Activated naive CD8-positive, alpha-beta T cell treated with anti-CD3 and anti-CD28 coated beads for 36 hours (primary cell): ENCODE results near the gene STK32C. TPM values are rescaled to one million over a fixed set of nuclear protein-coding genes. Genes with fewer than 3 reads are reported as not detected.

Source experiments
- DNase-seq: peaks from one replicate; pipeline ENCODE4 v3.0.0; 2021
- H3K27ac Mint-ChIP-seq: one replicate; pipeline ENCODE4 v1.8.0; 2022; ENCODE audit warnings: mild to moderate bottlenecking, moderate library complexity, mixed read lengths
- H3K27me3 Mint-ChIP-seq: one replicate; pipeline ENCODE4 v1.8.0; 2022; ENCODE audit warnings: mild to moderate bottlenecking, mixed read lengths
- H3K36me3 Mint-ChIP-seq: one replicate; pipeline ENCODE4 v1.8.0; 2021; ENCODE audit warnings: mild to moderate bottlenecking, mixed read lengths
- H3K4me1 Mint-ChIP-seq: one replicate; pipeline ENCODE4 v1.8.0; 2021; ENCODE audit warnings: mixed read lengths
- H3K4me3 Mint-ChIP-seq: one replicate; pipeline ENCODE4 v1.8.0; 2022; ENCODE audit warnings: mild to moderate bottlenecking, moderate library complexity, mixed read lengths
- H3K9me3 Mint-ChIP-seq: one replicate; pipeline ENCODE4 v1.8.0; 2022; ENCODE audit warnings: mixed read lengths
- total RNA-seq, 2 experiments: library from RNA; stranded (reverse); gene quantifications; one replicate each; pipeline ENCODE4 v1.2.3, GENCODE V29; 2021

STK32C gene
- total RNA-seq, 2 experiments from 2014 or later, result 15.3 to 16.2 TPM

DNA sequence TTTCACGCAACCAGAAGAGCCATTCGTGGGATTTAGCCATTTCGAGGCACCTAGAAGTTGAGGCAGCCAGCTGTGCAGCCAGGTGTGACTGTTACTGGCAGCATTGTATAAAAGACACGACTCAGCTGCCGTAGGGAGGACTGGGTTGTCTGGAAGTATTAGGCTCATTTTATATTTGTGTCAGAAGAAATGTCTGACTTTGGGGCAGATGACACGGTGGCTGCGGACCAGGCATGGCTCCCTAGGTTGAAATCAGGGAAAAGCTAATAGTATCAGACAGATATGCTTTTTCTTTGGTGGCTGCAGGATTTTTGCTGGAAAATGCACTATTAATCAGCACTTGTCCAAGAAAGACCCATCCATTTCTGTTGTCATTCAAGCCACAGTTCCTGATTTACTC lies 125.2 kb downstream of the STK32C start:
- Mint-ChIP-seq H3K36me3 (no peaks in the 10 kb centered on the region), H3K9me3 (no peaks in the 10 kb centered on the region), H3K27me3 (peaks cover 38% of the 10 kb centered on the region), H3K27ac (no peak overlapping the region), H3K4me3 (no peak overlapping the region), H3K4me1 (no peaks in the 10 kb centered on the region)
- no peak for DNase-seq

DNA sequence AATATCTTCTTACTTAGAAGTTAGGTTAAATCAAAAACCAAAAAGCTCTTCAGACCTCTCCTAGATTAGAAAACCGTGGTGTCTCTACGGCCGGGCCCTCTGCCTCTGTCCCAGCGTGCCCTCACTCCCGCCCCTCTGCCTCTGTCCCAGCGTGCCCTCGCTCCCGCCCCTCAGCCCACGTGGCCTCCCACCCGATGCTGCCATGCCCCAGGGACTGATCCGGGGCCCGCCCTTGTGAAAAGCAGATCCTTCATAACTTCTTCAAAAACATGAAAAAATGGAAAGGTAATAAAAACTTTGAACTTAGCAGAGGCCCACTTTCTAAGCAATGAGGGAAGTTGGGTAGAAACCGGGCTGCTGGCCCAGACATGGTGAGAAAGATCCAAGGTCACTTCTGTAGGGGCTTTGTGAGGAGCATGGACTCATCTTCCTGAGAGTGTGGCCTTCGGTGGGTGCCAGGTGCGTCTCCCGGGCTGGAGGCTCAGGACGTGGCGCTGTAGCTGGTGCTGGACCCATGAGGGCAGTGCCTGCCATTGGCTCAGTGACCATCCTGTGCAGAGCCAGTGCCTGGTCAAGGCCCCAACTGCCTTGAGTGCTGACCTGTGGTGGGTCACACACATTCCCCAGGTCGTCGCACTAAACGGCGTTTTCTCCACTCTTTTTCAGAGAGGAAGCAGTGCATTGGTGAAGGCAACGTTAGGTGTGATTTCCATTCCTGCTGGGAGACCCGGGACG lies 125.9 kb downstream of the STK32C start:
- Mint-ChIP-seq H3K9me3 (no peaks in the 10 kb centered on the region), H3K4me3 (no peak overlapping the region), H3K36me3 (no peaks in the 10 kb centered on the region), H3K27me3 (peaks cover 45% of the 10 kb centered on the region), H3K27ac (no peak overlapping the region), H3K4me1 (no peaks in the 10 kb centered on the region)
- DNase-seq, result no peak

DNA sequence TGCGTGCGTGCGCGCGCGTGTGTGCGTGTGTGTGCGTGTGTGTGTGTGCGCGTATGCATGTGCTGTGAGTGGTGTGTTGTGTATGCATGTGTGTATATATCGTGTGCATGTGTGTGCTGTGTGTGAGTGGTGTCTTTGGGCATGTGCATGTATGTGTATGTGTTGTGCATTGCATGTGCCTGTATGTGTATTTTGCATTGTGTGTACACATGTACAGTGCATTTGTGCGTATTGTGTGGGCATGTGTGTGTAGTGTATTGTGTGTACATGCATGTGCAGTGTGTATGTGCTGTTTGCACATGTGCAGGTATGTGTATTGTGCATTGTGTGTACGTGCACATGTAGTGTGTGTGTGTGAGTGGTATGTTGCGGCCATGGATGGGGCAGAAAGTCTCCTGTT lies 127.0 kb downstream of the STK32C start:
- Mint-ChIP-seq H3K4me1 (peaks cover 2% of the 10 kb centered on the region), H3K9me3 (no peaks in the 10 kb centered on the region), H3K36me3 (no peaks in the 10 kb centered on the region), H3K4me3 (no peak overlapping the region), H3K27me3 (peaks cover 54% of the 10 kb centered on the region), H3K27ac (no peak overlapping the region)
- no peak for DNase-seq

- Mint-ChIP-seq H3K27ac (no peak overlapping the region), H3K4me3 (no peak overlapping the region), H3K27me3 (peaks cover 54% of the 10 kb centered on the region), H3K4me1 (peaks cover 3% of the 10 kb centered on the region), H3K36me3 (no peaks in the 10 kb centered on the region), H3K9me3 (no peaks in the 10 kb centered on the region)
- no peak for DNase-seq
Observed at GRCh38 chr10:132179551-132180392, 128.0 kb downstream of the STK32C start.

DNA sequence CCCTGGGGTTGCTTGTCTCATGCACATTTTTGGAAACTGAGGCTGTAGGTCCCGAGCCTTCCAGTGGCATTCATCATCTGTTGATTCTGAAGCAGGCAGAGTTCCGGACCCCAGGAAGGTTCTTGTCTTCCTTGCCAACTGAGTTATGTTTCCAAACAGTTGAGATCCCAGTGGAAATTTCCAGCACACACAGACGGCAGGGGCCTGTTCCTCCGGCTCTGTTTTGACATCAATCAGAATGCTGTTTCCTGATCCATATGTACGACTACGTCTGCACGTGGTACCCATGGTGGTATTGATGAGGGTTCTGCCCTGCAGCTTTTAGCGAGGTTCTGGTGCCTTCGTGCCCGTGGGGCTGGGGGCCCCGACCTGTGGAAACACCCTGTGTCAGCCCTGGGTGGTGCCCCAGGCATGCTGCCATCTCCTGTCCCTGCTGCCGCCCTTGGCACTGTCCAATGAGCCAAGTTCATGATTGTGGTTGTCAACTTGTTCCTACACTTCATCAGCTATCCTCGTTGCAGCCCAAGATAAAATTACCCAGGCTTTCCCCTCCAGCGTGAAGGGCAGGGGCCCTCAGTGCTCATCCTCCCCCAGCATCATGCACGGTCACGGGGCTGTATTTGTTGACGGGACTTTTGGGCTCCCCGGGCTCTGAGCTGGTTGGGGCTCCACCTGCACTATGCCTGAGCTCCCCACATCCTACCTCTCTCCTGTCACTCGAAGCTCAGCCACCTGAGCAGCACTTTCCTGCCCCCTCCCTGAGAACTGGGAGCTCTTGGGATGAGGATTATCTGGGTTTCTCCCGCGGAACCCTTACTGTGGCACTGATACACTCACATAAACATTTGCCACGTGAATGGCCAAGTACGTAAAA lies 128.8 kb downstream of the STK32C start:
- Mint-ChIP-seq H3K4me1 (peaks cover 3% of the 10 kb centered on the region), H3K4me3 (no peak overlapping the region), H3K27ac (no peak overlapping the region), H3K27me3 (peaks cover 54% of the 10 kb centered on the region), H3K36me3 (no peaks in the 10 kb centered on the region), H3K9me3 (no peaks in the 10 kb centered on the region)
- DNase-seq, result no peak

GRCh38 chr10:132178046-132178445 lies 129.7 kb downstream of the STK32C start:
- peaks cover 3% of the 10 kb centered on the region for H3K4me1 Mint-ChIP-seq

DNA sequence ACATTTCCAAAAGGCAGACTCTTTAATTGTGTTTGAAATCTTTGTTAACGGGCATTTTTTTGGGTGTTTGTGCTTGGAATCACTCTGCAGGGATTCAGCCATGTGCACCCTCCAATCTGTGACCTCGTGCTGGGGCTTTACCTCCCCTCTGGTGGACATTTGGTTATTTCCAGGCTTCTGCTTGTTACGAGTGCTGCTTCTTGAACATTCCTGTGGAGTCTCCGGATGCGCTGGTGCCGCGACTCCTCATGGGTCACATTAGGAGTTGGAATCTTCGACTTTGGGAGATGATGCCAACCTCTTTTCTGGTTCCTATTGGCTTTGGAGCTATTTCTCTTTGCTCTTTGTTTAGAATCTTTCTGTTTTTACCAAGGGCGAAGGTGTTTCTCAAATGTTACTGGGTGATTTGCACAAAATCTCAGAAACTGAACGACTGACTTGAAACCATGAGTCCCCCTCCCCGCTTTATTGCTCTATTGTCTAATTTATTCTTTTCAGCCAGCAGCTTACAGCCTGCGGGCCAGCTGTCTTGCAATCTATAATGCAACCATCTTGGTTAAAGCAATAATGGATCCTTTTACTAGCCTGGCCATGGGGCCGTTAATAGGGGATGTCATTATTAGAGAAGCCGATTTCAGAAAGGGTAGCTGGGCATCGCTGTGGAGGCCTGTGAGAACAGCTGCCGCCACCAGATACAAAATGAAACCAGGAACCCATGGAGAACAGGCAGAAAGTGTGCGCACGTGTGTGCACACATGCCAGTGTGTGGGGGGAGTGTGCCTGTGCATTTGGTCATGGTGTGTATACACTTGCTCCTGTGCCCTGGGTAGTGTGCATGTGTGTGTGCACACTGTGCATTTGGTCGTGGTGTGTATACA lies 130.9 kb downstream of the STK32C start:
- no peak for DNase-seq
- Mint-ChIP-seq H3K27ac (no peak overlapping the region), H3K36me3 (no peaks in the 10 kb centered on the region), H3K4me3 (no peak overlapping the region), H3K27me3 (peaks cover 57% of the 10 kb centered on the region), H3K4me1 (peaks cover 3% of the 10 kb centered on the region), H3K9me3 (peaks cover 4% of the 10 kb centered on the region)

More at GRCh38 chr10:132178046-132178445, 129.7 kb downstream of the STK32C start:
- H3K9me3 Mint-ChIP-seq, result peaks cover 4% of the 10 kb centered on the region
- peaks cover 54% of the 10 kb centered on the region for H3K27me3 Mint-ChIP-seq
- H3K4me3 Mint-ChIP-seq, result no peak overlapping the region
- DNase-seq, result no peak
- no peak overlapping the region for H3K27ac Mint-ChIP-seq
- H3K36me3 Mint-ChIP-seq, result no peaks in the 10 kb centered on the region

DNA sequence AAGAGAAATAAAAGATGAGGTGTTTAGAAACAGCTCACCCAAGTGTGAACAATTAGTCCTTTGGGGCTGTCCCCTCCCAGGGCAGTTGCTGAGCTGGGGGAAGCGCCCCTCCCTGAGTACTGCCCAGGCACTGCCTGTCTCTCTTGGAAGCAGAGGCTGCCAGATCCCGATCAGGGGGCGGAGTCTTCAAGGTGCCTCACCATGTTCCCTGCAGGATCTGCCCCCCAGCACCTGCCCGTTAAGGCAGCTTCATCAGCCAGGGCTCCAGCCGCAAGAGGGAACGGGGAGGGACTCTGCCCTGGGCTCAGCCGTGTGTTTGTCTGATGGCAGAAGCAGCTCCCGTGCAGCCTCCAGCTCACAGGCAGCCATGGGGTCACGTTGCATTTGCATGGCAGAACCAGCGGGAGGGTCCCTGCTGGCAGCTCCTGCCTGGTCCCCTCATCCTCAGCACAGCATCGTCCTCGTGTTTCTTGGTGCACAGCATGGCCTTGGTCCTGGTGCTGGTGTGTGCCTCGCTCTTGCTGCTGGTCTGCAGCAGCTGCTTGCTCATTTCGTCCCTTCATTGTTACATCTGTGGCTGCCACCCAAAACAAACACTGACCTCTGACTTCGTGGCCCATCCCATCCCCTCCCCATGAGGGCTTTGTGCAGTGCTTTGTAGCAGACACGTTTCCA lies 131.7 kb downstream of the STK32C start:
- Mint-ChIP-seq H3K27ac (no peak overlapping the region), H3K4me3 (no peak overlapping the region), H3K9me3 (peaks cover 4% of the 10 kb centered on the region), H3K4me1 (peaks cover 3% of the 10 kb centered on the region), H3K36me3 (no peaks in the 10 kb centered on the region), H3K27me3 (peaks cover 57% of the 10 kb centered on the region)
- no peak for DNase-seq

GRCh38 chr10:132175408-132175807 lies 132.3 kb downstream of the STK32C start:
- peaks cover 4% of the 10 kb centered on the region for H3K9me3 Mint-ChIP-seq
- H3K27me3 Mint-ChIP-seq, result peaks cover 57% of the 10 kb centered on the region
- H3K4me3 Mint-ChIP-seq, result no peak overlapping the region
- peaks cover 3% of the 10 kb centered on the region for H3K4me1 Mint-ChIP-seq
- no peak overlapping the region for H3K27ac Mint-ChIP-seq
- no peak for DNase-seq
- H3K36me3 Mint-ChIP-seq, result no peaks in the 10 kb centered on the region

- H3K27ac Mint-ChIP-seq, result no peak overlapping the region
- peaks cover 50% of the 10 kb centered on the region for H3K27me3 Mint-ChIP-seq
- H3K4me1 Mint-ChIP-seq, result peaks cover 3% of the 10 kb centered on the region
- no peak for DNase-seq
- H3K9me3 Mint-ChIP-seq, result peaks cover 4% of the 10 kb centered on the region
- H3K36me3 Mint-ChIP-seq, result no peaks in the 10 kb centered on the region
- no peak overlapping the region for H3K4me3 Mint-ChIP-seq
Observed at GRCh38 chr10:132174237-132174636, 133.5 kb downstream of the STK32C start.

- peaks cover 4% of the 10 kb centered on the region for H3K9me3 Mint-ChIP-seq
- no peaks in the 10 kb centered on the region for H3K36me3 Mint-ChIP-seq
- H3K4me3 Mint-ChIP-seq, result no peak overlapping the region
- no peak for DNase-seq
- no peak overlapping the region for H3K27ac Mint-ChIP-seq
- H3K27me3 Mint-ChIP-seq, result peaks cover 40% of the 10 kb centered on the region
- H3K4me1 Mint-ChIP-seq, result peaks cover 3% of the 10 kb centered on the region
Observed at GRCh38 chr10:132173185-132173584, 134.6 kb downstream of the STK32C start.

- DNase-seq, result no peak
- Mint-ChIP-seq H3K27me3 (peaks cover 32% of the 10 kb centered on the region), H3K4me1 (peaks cover 3% of the 10 kb centered on the region), H3K4me3 (no peak overlapping the region), H3K27ac (no peak overlapping the region), H3K9me3 (peaks cover 4% of the 10 kb centered on the region), H3K36me3 (no peaks in the 10 kb centered on the region)
Observed at GRCh38 chr10:132172091-132173066, 135.4 kb downstream of the STK32C start.
